Small intestine (tissue), 7 donors: ENCODE results near the gene LRRC27. TPM values are rescaled to one million over a fixed set of nuclear protein-coding genes. Genes with fewer than 3 reads are reported as not detected.

ENCODE experiments used
- DNase-seq, 2 donors: peaks; one replicate each; pipeline versions ENCODE4 v3.0.0 to v3.0.0-alpha.2; 2013
- FAIRE-seq: peaks from 2 replicates; lab custom pipeline; 2012; peaks lifted over from hg19 to GRCh38; lab: Jason Lieb, UNC
- H3K27ac ChIP-seq, 3 donors: one replicate each; pipeline ENCODE4 v1.5.1; 2013; ENCODE audit warnings: low read length in 2 of 3, mild to moderate bottlenecking in 2 of 3, control low read depth in 1 of 3, inconsistent platforms in 1 of 3, low read depth in 1 of 3, moderate library complexity in 1 of 3
- H3K27me3 ChIP-seq, 3 donors: one replicate each; pipeline ENCODE4 v1.6.1; 2013; ENCODE audit warnings: low read length in 3 of 3, inconsistent platforms in 1 of 3; ENCODE audit not compliant: control insufficient read depth in 3 of 3, insufficient read depth in 3 of 3
- H3K36me3 ChIP-seq, 3 donors: one replicate each; pipeline ENCODE4 v1.6.1; 2013; ENCODE audit warnings: low read length in 3 of 3, inconsistent platforms in 1 of 3, low read depth in 1 of 3, mild to moderate bottlenecking in 1 of 3, moderate library complexity in 1 of 3; ENCODE audit not compliant: control insufficient read depth in 3 of 3, insufficient read depth in 2 of 3
- H3K4me1 ChIP-seq, 3 donors: one replicate each; pipeline ENCODE4 v1.6.1; 2013; ENCODE audit warnings: low read length in 2 of 3, inconsistent platforms in 1 of 3, low read depth in 1 of 3, mild to moderate bottlenecking in 1 of 3, moderate library complexity in 1 of 3; ENCODE audit not compliant: control insufficient read depth in 3 of 3, insufficient read depth in 2 of 3
- H3K4me3 ChIP-seq, 3 donors: one replicate each; pipeline ENCODE4 v1.5.1; 2013; ENCODE audit warnings: low read length in 3 of 3, control low read depth in 1 of 3, inconsistent platforms in 1 of 3, low read depth in 1 of 3, mild to moderate bottlenecking in 1 of 3, moderate library complexity in 1 of 3
- H3K9me3 ChIP-seq, 2 donors: one replicate each; pipeline ENCODE4 v1.6.1; 2013; ENCODE audit warnings: low read depth in 1 of 2, low read length in 1 of 2; ENCODE audit not compliant: control insufficient read depth in 2 of 2, insufficient read depth in 1 of 2
- WGBS, 3 donors: extraction: QIAGEN DNeasy Blood & Tissue Kit; methylation state at CpG; one replicate each; pipeline ENCODE4 v1.1.7; 2013; 5-methylcytosine and 5-hydroxymethylcytosine counted together
- polyA plus RNA-seq, 4 donors: library from polyadenylated mRNA; stranded (reverse) in 3 of 4; unstranded in 1 of 4; fragments of 200-250 nt in 3 of 4; fragments of 120-200 nt in 1 of 4; gene quantifications; one replicate each; pipeline versions ENCODE4 v1.2.1 to v1.2.3, GENCODE V29; 2013
- donor health status: healthy with polysubstance abuse.
- donor health status: control.
- donor health status: control.
- donor health status: Bipolar disorder and iron deficiency.
- donor health status: healthy.

LRRC27 gene
- polyA plus RNA-seq, 4 donors: 4.7 to 14.1 (median 8.8) TPM

DNA sequence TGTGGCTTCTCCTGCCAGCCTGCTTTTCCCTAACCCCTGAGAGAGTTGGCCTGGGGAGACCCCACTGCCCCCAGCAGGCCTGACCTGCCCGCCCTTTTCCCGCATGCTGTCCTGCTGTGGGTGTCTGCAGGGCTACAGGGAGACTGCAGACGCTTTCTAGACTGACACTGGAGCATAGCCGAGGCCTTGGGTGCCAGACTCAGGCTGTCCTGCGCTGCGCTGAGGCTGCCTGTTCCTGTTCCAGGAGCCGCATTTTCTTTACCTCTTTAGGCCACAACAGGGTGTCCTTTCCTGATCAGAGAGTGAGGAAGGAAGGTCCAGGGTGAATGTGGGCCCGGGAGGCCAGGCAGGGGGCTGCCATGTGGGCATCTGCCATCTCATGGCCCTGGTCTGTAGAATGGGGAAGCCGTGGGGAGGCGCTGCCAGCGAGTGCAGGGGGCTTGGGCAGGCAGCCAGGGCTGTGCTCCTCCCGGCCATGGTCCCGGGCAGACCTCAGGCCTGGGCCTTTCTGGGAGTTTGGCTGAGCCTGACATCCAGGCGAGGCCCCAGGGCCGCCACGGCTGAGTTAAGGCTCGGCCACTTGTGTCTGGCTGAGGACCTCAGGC is 68.7 kb downstream of the LRRC27 start:
- FAIRE-seq: no peak
- Histone ChIP-seq H3K9me3 (no peaks in the 10 kb centered on the region), H3K4me1 (peaks cover 5 to 42% (median 6%) of the 10 kb centered on the region in 3 donors), H3K27me3 (no peaks in the 10 kb centered on the region), H3K36me3 (peaks cover 0 to 73% (median 5%) of the 10 kb centered on the region in 3 donors), H3K4me3 (no peak overlapping the region), H3K27ac (peak overlapping the region in 1 of 3 donors; percentile 28)
- 74 to 80% (median 79%) methylated on average over 16 to 17 of the region's 17 CpGs for WGBS, 3 donors
- no peak for DNase-seq

GRCh38 chr10:132401401-132402118 is 69.6 kb downstream of the LRRC27 start:
- Histone ChIP-seq H3K36me3 (peaks cover 2 to 82% (median 7%) of the 10 kb centered on the region in 3 donors), H3K4me1 (peaks cover 5 to 40% (median 6%) of the 10 kb centered on the region in 3 donors), H3K27me3 (no peaks in the 10 kb centered on the region), H3K27ac (peak overlapping the region in 2 of 3 donors; percentile 20 to 34), H3K4me3 (no peak overlapping the region), H3K9me3 (no peaks in the 10 kb centered on the region)
- no peak for FAIRE-seq
- WGBS, 3 donors: 81 to 83% (median 82%) methylated on average over 20 of the region's 20 CpGs
- no peak for DNase-seq

GRCh38 chr10:132402781-132403241 is 70.8 kb downstream of the LRRC27 start:
- peaks cover 8 to 50% (median 10%) of the 10 kb centered on the region in 3 donors for H3K4me1 ChIP-seq
- 85 to 93% (median 89%) methylated on average over 20 to 24 of the region's 24 CpGs for WGBS, 3 donors
- no peak overlapping the region for H3K27ac ChIP-seq
- DNase-seq (no peak), FAIRE-seq (no peak)
- no peaks in the 10 kb centered on the region for H3K27me3 ChIP-seq
- no peak overlapping the region for H3K4me3 ChIP-seq
- peaks cover 2 to 94% (median 7%) of the 10 kb centered on the region in 3 donors for H3K36me3 ChIP-seq
- no peaks in the 10 kb centered on the region for H3K9me3 ChIP-seq

GRCh38 chr10:132403511-132404168 is 71.6 kb downstream of the LRRC27 start:
- Histone ChIP-seq H3K27ac (no peak overlapping the region), H3K4me3 (no peak overlapping the region), H3K36me3 (peaks cover 2 to 95% (median 7%) of the 10 kb centered on the region in 3 donors), H3K27me3 (no peaks in the 10 kb centered on the region), H3K9me3 (no peaks in the 10 kb centered on the region), H3K4me1 (peaks cover 3 to 50% (median 10%) of the 10 kb centered on the region in 3 donors)
- WGBS, 3 donors: 76 to 92% (median 86%) methylated on average over 25 of the region's 25 CpGs
- no peak for DNase-seq
- no peak for FAIRE-seq

DNA sequence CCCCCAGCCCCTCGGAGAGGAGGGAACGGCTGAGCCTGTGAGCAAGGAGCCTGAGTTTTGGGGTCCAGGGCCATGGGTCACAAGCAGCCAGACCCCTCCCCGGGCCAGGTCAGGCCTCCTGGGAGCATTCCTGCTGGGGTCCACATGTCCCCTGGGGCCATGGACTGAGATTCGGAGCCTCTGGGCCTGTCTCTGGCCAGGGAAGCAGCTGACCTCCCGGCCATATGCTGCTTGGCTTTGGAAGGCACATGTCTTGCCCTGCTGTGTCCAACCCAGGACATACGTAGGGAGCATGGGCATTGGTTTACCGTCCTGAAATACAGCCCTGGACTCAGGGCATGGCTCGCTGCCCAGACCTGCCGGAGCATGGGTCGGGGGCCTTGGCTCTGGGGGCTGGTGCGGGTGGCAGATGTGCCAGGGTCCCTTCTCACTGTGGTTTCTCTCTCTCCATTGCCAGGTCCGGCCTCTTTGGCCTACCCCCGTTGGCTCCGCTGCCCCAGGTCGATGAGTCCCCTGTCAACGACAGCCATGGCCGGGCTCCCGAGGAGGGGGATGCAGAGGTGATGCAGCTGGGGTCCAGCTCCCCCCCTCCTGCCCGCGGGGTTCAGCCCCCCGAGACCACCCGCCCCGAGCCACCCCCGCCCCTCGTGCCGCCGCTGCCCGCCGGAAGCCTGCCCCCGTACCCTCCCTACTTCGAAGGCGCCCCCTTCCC is 72.3 kb downstream of the LRRC27 start:
- DNase-seq: no peak
- H3K27me3 ChIP-seq: no peaks in the 10 kb centered on the region
- 89 to 92% (median 89%) methylated on average over 21 to 32 of the region's 32 CpGs for WGBS, 3 donors
- peaks cover 2 to 95% (median 7%) of the 10 kb centered on the region in 3 donors for H3K36me3 ChIP-seq
- H3K27ac ChIP-seq: no peak overlapping the region
- H3K9me3 ChIP-seq: no peaks in the 10 kb centered on the region
- H3K4me3 ChIP-seq: no peak overlapping the region
- FAIRE-seq: no peak
- H3K4me1 ChIP-seq: peaks cover 3 to 50% (median 10%) of the 10 kb centered on the region in 3 donors

- no peak overlapping the region for H3K4me3 ChIP-seq
- FAIRE-seq: no peak
- H3K27ac ChIP-seq: no peak overlapping the region
- peaks cover 3 to 50% (median 10%) of the 10 kb centered on the region in 3 donors for H3K4me1 ChIP-seq
- no peak for DNase-seq
- WGBS, 3 donors: 92 to 97% (median 95%) methylated on average over 36 to 54 of the region's 54 CpGs
- H3K9me3 ChIP-seq: no peaks in the 10 kb centered on the region
- no peaks in the 10 kb centered on the region for H3K27me3 ChIP-seq
- peaks cover 2 to 95% (median 7%) of the 10 kb centered on the region in 3 donors for H3K36me3 ChIP-seq
Observed at GRCh38 chr10:132404911-132405462, 73.0 kb downstream of the LRRC27 start.

- Histone ChIP-seq H3K27ac (no peak overlapping the region), H3K27me3 (no peaks in the 10 kb centered on the region), H3K9me3 (no peaks in the 10 kb centered on the region), H3K4me3 (no peak overlapping the region), H3K4me1 (peaks cover 3 to 44% (median 10%) of the 10 kb centered on the region in 3 donors), H3K36me3 (peaks cover 2 to 94% (median 7%) of the 10 kb centered on the region in 3 donors)
- 96 to 98% (median 98%) methylated on average over 50 to 53 of the region's 53 CpGs for WGBS, 3 donors
- no peak for FAIRE-seq
- DNase-seq: no peak
Observed at GRCh38 chr10:132405463-132405991, 73.5 kb downstream of the LRRC27 start.
